ENCODE results near the gene ZBTB44.

DNA sequence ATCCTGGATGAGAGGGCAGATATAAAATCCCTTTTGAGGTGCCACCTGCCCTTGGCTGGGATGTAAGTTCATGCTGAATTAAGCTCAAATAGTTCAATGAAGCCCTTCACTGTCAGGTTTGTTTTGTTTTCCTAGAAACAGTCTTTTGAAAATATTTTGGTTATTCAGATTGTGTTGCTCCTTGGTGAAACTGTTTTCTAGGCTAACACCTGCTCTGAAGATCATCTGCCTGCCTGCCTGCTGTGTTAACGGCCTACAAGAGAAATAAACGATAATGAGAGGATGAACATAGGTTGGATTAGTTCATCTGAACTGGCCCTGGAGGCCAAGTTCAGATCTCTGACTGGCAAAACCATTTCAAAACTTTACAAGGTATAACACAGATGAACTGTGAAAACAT lies 67.4 kb downstream of the ZBTB44 start:
- TF ChIP-seq, protein P1, sequence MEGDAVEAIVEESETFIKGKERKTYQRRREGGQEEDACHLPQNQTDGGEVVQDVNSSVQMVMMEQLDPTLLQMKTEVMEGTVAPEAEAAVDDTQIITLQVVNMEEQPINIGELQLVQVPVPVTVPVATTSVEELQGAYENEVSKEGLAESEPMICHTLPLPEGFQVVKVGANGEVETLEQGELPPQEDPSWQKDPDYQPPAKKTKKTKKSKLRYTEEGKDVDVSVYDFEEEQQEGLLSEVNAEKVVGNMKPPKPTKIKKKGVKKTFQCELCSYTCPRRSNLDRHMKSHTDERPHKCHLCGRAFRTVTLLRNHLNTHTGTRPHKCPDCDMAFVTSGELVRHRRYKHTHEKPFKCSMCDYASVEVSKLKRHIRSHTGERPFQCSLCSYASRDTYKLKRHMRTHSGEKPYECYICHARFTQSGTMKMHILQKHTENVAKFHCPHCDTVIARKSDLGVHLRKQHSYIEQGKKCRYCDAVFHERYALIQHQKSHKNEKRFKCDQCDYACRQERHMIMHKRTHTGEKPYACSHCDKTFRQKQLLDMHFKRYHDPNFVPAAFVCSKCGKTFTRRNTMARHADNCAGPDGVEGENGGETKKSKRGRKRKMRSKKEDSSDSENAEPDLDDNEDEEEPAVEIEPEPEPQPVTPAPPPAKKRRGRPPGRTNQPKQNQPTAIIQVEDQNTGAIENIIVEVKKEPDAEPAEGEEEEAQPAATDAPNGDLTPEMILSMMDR (IDR thresholded peaks at IDR 0.05) = no peak
- no peak for TF ChIP-seq POLR2A (IDR thresholded peaks at IDR 0.05)

All from esophagus squamous epithelium (tissue), 4 donors.